Adipocyte (in vitro differentiated cells): Measurements from ENCODE around the gene SRR.
"Not testable (repeated sequence)": the region's sequence is repeated elsewhere in the genome, so short reads cannot be mapped to it uniquely, and the experiment has no call there.

Experiments used
- DNase-seq: peaks from one replicate; pipeline ENCODE4 v3.0.0-alpha.2; 2015; ENCODE audit warnings: low read depth
- H3K27me3 ChIP-seq: replicated peaks from 2 replicates; pipeline ENCODE4 v1.7.0; 2013; ENCODE audit warnings: mild to moderate bottlenecking, low read length, moderate library complexity; ENCODE audit not compliant: control insufficient read depth, insufficient read depth
- H3K36me3 ChIP-seq: 2 replicates; pipeline ENCODE4 v1.7.0; 2013; ENCODE audit warnings: low read length, mild to moderate bottlenecking, moderate library complexity; ENCODE audit not compliant: control insufficient read depth, insufficient read depth, severe bottlenecking
- H3K4me1 ChIP-seq: 2 replicates; pipeline ENCODE4 v1.7.0; 2013; ENCODE audit warnings: mild to moderate bottlenecking, low read length, moderate library complexity; ENCODE audit not compliant: control insufficient read depth, insufficient read depth
- H3K4me3 ChIP-seq: 2 replicates; pipeline ENCODE4 v1.7.0; 2013; ENCODE audit warnings: mild to moderate bottlenecking, low read length, moderate library complexity
- H3K9ac ChIP-seq: 2 replicates; pipeline ENCODE4 v1.7.0; 2013; ENCODE audit warnings: mild to moderate bottlenecking, low read length, moderate library complexity
- H3K9me3 ChIP-seq: 2 replicates; pipeline ENCODE4 v1.7.0; 2013; ENCODE audit warnings: mild to moderate bottlenecking, low read length, moderate library complexity; ENCODE audit not compliant: control insufficient read depth

The SRR gene

DNA sequence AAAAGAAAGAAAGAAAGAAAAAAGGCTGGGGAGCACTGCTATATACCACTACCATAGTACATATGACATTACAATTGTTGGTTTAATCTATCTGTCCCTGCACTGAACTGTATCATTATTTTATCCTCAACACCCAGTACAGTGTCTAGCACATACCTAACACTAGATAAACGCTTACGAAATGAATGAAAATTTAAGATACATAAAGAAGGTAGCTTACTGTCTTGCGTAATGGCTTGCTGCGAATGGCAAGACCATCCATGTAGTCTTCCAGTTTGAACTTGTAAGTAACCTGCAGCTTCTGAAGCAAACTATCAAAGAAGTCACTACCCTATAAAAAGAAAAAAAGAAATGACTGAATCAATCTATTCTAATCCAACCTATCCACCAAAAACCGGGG lies 6.7 kb upstream of the SRR start:
- Histone ChIP-seq H3K4me3 (no peak overlapping the region), H3K4me1 (peaks cover 4% of the 10 kb centered on the region), H3K27me3 (no peaks in the 10 kb centered on the region), H3K9ac (no peak overlapping the region), H3K9me3 (no peaks in the 10 kb centered on the region), H3K36me3 (peaks cover 54% of the 10 kb centered on the region)
- no peak for DNase-seq

DNA sequence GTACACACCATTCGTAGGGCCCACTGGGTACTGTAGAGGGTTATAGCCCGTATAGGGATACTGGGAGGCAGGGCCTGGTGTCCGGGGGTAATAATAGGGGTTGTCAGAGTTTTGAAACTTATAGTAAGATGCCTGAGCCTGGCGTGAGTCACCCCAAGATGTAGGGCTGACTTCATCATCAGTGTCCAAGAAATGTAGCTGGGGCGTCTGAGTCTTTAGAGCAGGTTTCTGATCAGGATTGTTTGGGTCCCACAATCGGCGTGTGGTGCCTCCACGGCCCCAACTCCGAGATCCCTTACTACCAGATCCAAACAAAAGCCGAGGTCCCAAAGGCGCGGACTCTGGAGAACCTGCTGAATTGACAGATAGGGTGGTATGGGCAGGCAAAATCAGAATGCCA lies 4.6 kb upstream of the SRR start:
- Histone ChIP-seq H3K4me1 (peaks cover 11% of the 10 kb centered on the region), H3K27me3 (no peaks in the 10 kb centered on the region), H3K36me3 (peaks cover 37% of the 10 kb centered on the region), H3K9me3 (no peaks in the 10 kb centered on the region), H3K9ac (no peak overlapping the region), H3K4me3 (no peak overlapping the region)
- DNase-seq, result no peak

GRCh38 chr17:2299756-2300155 lies 4.0 kb upstream of the SRR start:
- no peak for DNase-seq
- Histone ChIP-seq H3K9me3 (no peaks in the 10 kb centered on the region), H3K27me3 (no peaks in the 10 kb centered on the region), H3K36me3 (peaks cover 32% of the 10 kb centered on the region), H3K9ac (no peak overlapping the region), H3K4me1 (peaks cover 11% of the 10 kb centered on the region), H3K4me3 (no peak overlapping the region)

GRCh38 chr17:2302778-2303203 lies 959 bp upstream of the SRR start:
- DNase-seq, result no peak
- Histone ChIP-seq H3K4me1 (peaks cover 11% of the 10 kb centered on the region), H3K36me3 (peaks cover 9% of the 10 kb centered on the region), H3K9me3 (no peaks in the 10 kb centered on the region), H3K4me3 (peak overlapping the region; percentile 96), H3K27me3 (no peaks in the 10 kb centered on the region), H3K9ac (peak overlapping the region; percentile 92)

DNA sequence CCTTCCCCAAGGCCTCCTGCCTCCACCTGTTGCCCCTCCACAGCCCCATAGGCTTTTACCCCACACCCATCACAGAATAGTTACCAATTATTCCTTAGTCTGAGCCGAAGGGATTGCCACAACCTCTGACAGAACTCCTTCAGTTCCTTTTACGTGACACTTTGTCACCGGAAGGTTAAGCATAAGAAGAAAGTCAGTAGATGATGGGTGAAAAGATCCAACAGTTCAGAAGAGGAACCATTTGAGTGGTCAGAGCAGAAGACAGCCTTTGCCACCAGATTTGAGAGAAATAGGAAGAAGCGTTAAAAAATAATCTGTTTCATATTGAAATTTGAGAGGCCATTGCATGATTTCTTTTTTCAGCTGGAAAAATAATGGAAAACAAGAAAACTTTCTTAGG lies 1.2 kb downstream of the SRR start:
- Histone ChIP-seq H3K9ac (no peak overlapping the region), H3K9me3 (no peaks in the 10 kb centered on the region), H3K27me3 (no peaks in the 10 kb centered on the region), H3K4me1 (peaks cover 11% of the 10 kb centered on the region), H3K4me3 (no peak overlapping the region), H3K36me3 (no peaks in the 10 kb centered on the region)
- DNase-seq, result no peak

DNA sequence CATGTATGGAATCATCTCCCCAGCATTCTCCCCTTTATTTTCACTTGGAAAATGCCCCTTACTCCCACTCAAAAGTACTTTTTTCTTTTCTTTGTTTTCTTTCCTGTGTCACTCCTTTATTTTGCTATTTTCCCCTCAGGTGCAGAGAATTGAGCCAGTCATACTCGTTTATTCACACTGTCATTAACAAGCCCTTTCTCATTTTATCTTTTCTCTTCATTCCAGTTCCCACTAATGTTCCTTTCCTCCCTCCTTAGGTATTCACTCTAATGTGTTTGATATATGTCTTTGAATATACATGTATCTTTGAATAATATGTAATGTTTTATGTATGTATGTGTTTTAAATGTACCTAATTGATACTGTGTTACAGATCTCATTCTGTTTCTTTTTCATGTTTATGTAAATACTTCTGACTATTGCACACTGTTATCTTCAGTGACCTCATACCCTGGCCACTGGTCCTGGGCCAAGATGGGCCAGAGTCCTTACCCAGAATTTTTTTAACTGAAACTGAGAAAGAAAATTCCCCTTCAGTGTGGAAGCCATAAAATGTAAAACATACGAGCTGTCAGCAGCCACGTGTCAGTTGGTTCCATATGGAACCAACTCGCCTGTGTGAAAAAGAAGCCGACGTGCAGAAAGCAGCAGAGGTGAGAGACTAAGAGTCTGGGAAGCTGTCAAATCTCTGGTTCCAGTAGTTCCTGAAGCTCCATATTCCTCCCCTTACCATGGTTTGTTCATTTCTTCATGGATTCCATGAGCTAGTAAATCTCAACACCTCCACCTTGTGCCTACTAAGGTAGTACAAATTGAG lies 5.8 kb downstream of the SRR start:
- Histone ChIP-seq H3K9me3 (no peaks in the 10 kb centered on the region), H3K9ac (no peak overlapping the region), H3K4me3 (no peak overlapping the region), H3K4me1 (no peaks in the 10 kb centered on the region), H3K36me3 (no peaks in the 10 kb centered on the region), H3K27me3 (no peaks in the 10 kb centered on the region)
- peak; percentile 15 for DNase-seq

DNA sequence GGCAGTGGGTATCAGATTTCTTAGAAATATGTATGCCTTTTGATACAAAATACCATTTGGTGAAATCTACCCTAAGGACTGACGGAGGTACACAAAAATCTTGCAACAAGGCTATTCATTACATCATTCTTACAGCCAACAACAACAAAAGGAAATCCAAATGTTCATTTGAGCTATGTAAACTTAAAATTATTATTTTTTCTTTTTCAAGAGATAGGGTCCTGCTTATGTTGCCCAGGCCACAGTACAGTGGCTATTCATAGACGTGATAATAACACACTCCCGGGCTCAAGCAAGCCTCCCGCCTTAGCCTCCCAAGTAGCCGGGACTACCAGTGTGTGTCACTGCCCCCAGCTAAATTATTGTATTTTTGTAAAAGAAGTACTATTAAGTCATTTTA lies 9.0 kb downstream of the SRR start:
- peak; percentile 42 for DNase-seq

GRCh38 chr17:2316916-2317205 lies 13.1 kb downstream of the SRR start:
- H3K9ac ChIP-seq, DNase-seq, H3K36me3 ChIP-seq, H3K9me3 ChIP-seq, H3K4me1 ChIP-seq, H3K4me3 ChIP-seq, H3K27me3 ChIP-seq: not testable (repeated sequence)

More for the DNA sequence above, 9.0 kb downstream of the SRR start:
- Histone ChIP-seq H3K9ac (no peak overlapping the region), H3K9me3 (no peaks in the 10 kb centered on the region), H3K27me3 (no peaks in the 10 kb centered on the region), H3K4me3 (no peak overlapping the region), H3K4me1 (no peaks in the 10 kb centered on the region), H3K36me3 (no peaks in the 10 kb centered on the region)

GRCh38 chr17:2317796-2318195 lies 14.0 kb downstream of the SRR start:
- Histone ChIP-seq H3K4me1 (no peaks in the 10 kb centered on the region), H3K36me3 (peaks cover 17% of the 10 kb centered on the region), H3K27me3 (no peaks in the 10 kb centered on the region), H3K9ac (no peak overlapping the region), H3K9me3 (no peaks in the 10 kb centered on the region), H3K4me3 (no peak overlapping the region)
- DNase-seq, result no peak

DNA sequence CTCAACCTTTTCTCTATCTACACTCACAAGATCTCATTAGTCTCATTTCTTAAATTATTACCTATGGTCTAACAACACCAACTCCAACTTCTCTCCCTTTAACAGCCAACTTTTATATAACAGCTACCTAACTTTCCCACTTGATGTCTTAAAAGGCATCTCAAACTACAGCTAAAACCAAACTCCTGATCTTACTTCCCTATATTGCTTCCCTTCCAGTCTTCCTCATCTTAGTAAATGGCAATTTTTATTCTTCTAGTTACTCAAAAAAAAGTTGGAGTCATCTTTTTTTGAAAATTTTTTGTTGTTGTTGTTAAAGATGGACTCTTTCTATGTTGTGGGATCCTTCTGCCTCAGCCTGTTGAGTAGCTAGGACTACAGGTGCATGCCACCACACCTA lies 15.3 kb downstream of the SRR start:
- Histone ChIP-seq H3K9ac (no peak overlapping the region), H3K27me3 (no peaks in the 10 kb centered on the region), H3K4me3 (no peak overlapping the region), H3K4me1 (no peaks in the 10 kb centered on the region), H3K36me3 (peaks cover 30% of the 10 kb centered on the region), H3K9me3 (no peaks in the 10 kb centered on the region)
- no peak for DNase-seq

- peaks cover 53% of the 10 kb centered on the region for H3K36me3 ChIP-seq
- DNase-seq, result no peak
- H3K9ac ChIP-seq, result no peak overlapping the region
- H3K9me3 ChIP-seq, result no peaks in the 10 kb centered on the region
- H3K27me3 ChIP-seq, result no peaks in the 10 kb centered on the region
- H3K4me3 ChIP-seq, result no peak overlapping the region
- no peaks in the 10 kb centered on the region for H3K4me1 ChIP-seq
Measured at GRCh38 chr17:2321399-2321798, 17.6 kb downstream of the SRR start.
